Mucosa of descending colon (tissue), 3 donors: ENCODE measurements around the gene RAB3A. TPM values are rescaled to one million over a fixed set of nuclear protein-coding genes. Genes with fewer than 3 reads are reported as not detected.

Experiments used
- ATAC-seq: fragments of 200-7000 bp; cut with Tn5 transposase; one replicate; pipeline ENCODE4 v1.9.1; 2020; ENCODE audit warnings: mild to moderate bottlenecking, moderate library complexity
- DNase-seq, 3 donors: peaks; one replicate each; pipeline ENCODE4 v3.0.0-alpha.2; 2020
- H3K36me3 ChIP-seq: fragments of 200-600 bp; one replicate; pipeline ENCODE4 v1.8.0; 2021; ENCODE audit warnings: low read depth, mild to moderate bottlenecking
- H3K4me1 ChIP-seq: fragments of 200-600 bp; one replicate; pipeline ENCODE4 v1.8.0; 2021; ENCODE audit warnings: low read depth, mild to moderate bottlenecking
- H3K4me3 ChIP-seq: fragments of 200-600 bp; one replicate; pipeline ENCODE4 v1.8.0; 2021; ENCODE audit warnings: mild to moderate bottlenecking
- H3K9me3 ChIP-seq: fragments of 200-600 bp; one replicate; pipeline ENCODE4 v1.8.0; 2021; ENCODE audit warnings: mild to moderate bottlenecking
- CTCF ChIP-seq: fragments of 200-600 bp; IDR thresholded peaks from one replicate; pipeline ENCODE4 v1.8.0; 2022; ENCODE audit warnings: antibody characterized with exemption, mild to moderate bottlenecking
- intact Hi-C, 2 donors: fragments of 100-400 bp; cut with DNase I in 1 of 2; cut with micrococcal nuclease in 1 of 2; formaldehyde crosslinking; loops; one replicate each; pipeline versions ENCODE4 v1.11.0 to v1.11.1; 2022; cut with DNase I, micrococcal nuclease
- total RNA-seq, 3 donors: library from RNA; stranded (reverse); fragmentation: NEBNext Ultra II Directional in 2 of 3; extraction: Animal tissue kit (Norgen Biotek cat#: 25700) in 2 of 3; gene quantifications; one replicate each; pipeline versions ENCODE4 v1.2.1 to v1.2.4, GENCODE V29; 2021 to 2023
- donor health status: DM: no; HTN: no; CAD: no; lungs with moderate emphysema.
- donor health status: DM: no; HTN: no; CAD: no.
- donor health status: DM: no; HTN: yes; CAD: no.

The RAB3A gene
- total RNA-seq, 3 donors from 2014 or later: 5.7 to 7.6 (median 6.8) TPM

DNA sequence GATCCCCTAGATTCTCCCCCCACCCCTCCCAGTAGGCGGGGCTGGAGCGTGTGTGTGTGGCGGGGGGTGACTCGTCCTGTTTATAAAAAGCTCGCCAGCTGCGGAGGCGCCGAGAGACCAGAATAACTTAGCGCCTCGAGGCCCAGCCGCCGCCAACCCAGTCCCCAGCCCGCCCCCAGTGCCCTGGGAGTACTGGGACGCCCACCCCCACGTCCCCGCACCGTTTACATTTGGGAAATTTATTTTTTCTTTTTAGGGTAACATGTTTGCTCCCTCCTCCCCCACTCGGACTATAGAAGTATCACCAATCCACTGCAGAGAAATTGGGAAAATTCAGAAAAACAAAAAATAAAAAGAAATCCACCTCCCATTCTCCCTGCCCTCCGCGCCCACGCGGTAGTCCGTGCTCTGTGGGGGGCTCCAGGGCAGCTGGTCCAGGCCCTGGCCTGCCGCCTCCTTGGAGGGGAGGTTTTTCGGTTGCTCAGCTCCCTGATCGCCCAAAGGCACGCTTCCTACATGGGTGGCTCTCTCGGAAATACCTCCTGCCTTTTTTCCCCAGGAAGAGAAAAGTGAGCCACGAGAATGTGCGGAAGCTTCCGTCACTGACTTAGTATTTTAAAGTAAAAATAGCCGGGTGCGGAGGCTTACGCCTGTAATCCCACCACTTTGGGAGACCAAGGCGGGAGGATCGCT lies 1.5 kb upstream of the RAB3A start:
- peaks cover 5% of the 10 kb centered on the region for H3K36me3 ChIP-seq
- H3K4me3 ChIP-seq: no peak overlapping the region
- peak; percentile 5 for ATAC-seq
- no peak for TF ChIP-seq CTCF
- DNase-seq: peak; percentile 83 to 88 (median 85)
- intact Hi-C loops: loop anchor here in 1 of 2 donors (10.0 kb wide), 1 partner anchor 49 kb away; a partner anchor contains a TSS
- peaks cover 9% of the 10 kb centered on the region for H3K4me1 ChIP-seq
- no peaks in the 10 kb centered on the region for H3K9me3 ChIP-seq

DNA sequence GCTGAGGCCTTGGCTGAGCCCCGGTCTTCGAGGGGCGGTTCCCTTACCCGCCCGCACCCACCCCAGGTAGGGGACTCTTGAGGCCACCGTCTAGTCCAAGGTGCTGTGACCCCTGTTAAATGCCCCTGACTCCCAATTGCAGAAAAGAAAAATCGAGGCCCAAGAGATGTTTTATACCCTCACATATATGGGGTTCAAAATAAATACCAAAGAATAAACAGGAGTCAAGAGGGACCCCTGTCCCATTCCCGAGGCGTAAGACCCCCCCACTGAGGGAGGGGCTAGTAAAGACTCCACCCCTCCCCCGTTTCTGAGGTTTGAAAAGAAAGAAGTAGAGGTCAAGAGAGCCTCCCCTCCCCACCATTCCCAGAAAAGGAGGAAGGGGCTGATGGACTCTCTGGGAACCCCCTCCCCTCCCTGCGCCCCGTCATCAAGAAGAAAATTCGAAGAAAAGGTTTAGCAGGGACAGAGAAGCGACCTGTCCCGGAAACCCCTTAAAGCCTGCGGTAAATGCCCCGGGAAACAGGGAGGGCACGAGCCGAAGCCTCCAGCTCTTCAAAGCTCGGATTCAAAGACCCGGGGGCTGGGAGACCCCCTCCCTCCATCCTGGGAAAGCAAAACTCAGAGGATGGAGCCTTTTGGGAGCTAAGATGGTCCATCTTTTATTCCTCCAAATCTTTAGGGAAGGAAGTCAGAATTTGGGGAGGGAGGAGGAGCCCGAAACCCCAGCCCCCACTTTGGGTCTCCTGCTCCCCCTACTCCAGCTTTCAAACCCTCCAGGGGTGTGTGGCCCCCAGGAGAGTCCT lies 755 bp upstream of the RAB3A start:
- DNase-seq (peak in 2 of 3 donors; percentile 74 to 85), ATAC-seq (peak; percentile 7)
- Histone ChIP-seq H3K4me3 (peak overlapping the region; percentile 26), H3K36me3 (peaks cover 5% of the 10 kb centered on the region), H3K4me1 (peaks cover 9% of the 10 kb centered on the region), H3K9me3 (no peaks in the 10 kb centered on the region)
- intact Hi-C loops: loop anchor here in 1 of 2 donors (1.0 to 10.0 kb wide), 2 partner anchors 11 to 50 kb away; partner anchors contain the start of gene MPV17L2
- TF ChIP-seq CTCF: no peak

DNA sequence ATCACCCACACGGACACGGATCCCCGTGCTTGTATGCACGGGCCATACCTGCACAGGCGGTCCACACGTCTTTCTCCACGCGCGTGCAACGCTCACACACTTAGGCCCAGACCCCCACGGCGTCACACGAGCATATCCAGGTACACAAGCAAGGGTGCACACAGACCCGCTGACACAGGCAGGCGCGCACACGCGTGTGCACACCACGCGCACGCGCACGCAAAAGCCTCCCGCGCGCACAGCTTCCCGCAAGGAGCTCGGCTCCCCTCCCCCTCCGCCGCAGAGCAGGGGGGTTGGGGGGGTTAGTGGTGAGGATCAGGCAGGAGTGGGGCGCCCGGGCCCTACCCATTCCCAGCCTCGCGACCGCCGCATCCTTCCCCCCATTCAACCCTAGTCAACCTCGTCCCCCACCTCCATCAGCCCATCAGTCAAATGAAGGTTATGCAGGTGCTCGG lies 407 bp downstream of the RAB3A start:
- no peaks in the 10 kb centered on the region for H3K9me3 ChIP-seq
- peak; percentile 73 to 86 (median 82) for DNase-seq
- TF ChIP-seq CTCF: no peak
- peaks cover 5% of the 10 kb centered on the region for H3K36me3 ChIP-seq
- H3K4me3 ChIP-seq: peak overlapping the region; percentile 26
- peaks cover 9% of the 10 kb centered on the region for H3K4me1 ChIP-seq
- peak; percentile 17 for ATAC-seq
- intact Hi-C loops: loop anchor here in 1 of 2 donors (10.0 kb wide), 1 partner anchor 51 kb away; a partner anchor contains a TSS

- ATAC-seq (no peak), DNase-seq (peak; percentile 49 to 77 (median 67))
- Histone ChIP-seq H3K4me1 (peaks cover 9% of the 10 kb centered on the region), H3K9me3 (no peaks in the 10 kb centered on the region), H3K4me3 (no peak overlapping the region), H3K36me3 (peaks cover 5% of the 10 kb centered on the region)
- intact Hi-C loops: loop anchor here in 1 of 2 donors (10.0 kb wide), 1 partner anchor 52 kb away; a partner anchor contains a TSS
- TF ChIP-seq CTCF: no peak
Measured at GRCh38 chr19:18202778-18203407, 949 bp downstream of the RAB3A start.

- H3K4me1 ChIP-seq: peaks cover 9% of the 10 kb centered on the region
- no peak for TF ChIP-seq CTCF
- H3K4me3 ChIP-seq: no peak overlapping the region
- ATAC-seq (no peak), DNase-seq (no peak)
- no peaks in the 10 kb centered on the region for H3K9me3 ChIP-seq
- H3K36me3 ChIP-seq: peaks cover 5% of the 10 kb centered on the region
- intact Hi-C loops: loop anchor here in 1 of 2 donors (10.0 kb wide), 1 partner anchor 52 kb away; a partner anchor contains a TSS
Measured at GRCh38 chr19:18202397-18202777, 1.5 kb downstream of the RAB3A start.
